SHP77 (cell line): ENCODE measurements around the gene THUMPD3.

Source experiments
- DNase-seq, 2 experiments: peaks; one replicate each; lab custom pipeline; 2025; lab: John Stamatoyannopoulos, UW

THUMPD3 gene, protein sequence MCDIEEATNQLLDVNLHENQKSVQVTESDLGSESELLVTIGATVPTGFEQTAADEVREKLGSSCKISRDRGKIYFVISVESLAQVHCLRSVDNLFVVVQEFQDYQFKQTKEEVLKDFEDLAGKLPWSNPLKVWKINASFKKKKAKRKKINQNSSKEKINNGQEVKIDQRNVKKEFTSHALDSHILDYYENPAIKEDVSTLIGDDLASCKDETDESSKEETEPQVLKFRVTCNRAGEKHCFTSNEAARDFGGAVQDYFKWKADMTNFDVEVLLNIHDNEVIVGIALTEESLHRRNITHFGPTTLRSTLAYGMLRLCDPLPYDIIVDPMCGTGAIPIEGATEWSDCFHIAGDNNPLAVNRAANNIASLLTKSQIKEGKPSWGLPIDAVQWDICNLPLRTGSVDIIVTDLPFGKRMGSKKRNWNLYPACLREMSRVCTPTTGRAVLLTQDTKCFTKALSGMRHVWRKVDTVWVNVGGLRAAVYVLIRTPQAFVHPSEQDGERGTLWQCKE

DNA sequence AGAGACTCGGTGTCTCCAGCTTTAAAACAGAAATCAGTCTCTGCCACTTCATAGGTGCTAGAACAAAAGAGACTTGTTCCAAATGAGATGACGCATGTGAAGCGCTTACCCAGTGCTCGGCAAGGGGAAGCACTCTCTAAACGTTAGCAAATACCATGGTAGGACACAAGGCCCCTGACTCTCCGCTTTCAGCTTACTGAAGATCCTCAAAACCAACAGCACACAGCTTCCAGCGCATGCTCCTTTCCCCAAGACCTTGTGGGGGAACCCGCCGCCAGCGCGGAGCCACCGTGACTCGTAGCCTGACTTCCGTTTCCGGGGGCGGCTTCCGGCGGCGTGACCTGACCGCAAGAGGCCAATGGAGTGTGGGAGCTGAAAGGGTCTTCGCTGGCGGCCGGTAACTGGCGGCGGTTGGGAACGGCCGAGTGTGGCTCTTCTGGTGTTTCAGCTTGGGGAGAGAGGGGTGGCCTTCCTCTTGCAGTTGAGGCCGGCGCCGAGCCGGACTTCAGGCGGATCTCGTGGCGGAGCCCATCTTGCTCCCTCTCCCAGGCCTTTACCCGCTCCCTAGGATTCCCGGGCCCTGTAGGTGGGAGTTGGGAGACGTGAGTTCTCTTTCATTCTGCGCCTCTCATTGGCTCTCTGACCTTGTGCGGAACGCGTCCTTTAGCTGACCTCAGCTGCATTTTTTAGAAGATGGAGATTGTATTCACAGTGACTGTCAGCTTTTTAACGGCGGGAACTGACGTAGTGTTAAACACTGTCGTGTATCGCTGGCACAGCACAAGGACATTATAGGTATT, at the start of gene THUMPD3:
Gene THUMPD3 (plus strand): TSS at position 324 of the 800 bp plus-strand sequence. CDS start 2,015 bp downstream, outside the sequence.
- peak; percentile 84 to 90 for DNase-seq

DNA sequence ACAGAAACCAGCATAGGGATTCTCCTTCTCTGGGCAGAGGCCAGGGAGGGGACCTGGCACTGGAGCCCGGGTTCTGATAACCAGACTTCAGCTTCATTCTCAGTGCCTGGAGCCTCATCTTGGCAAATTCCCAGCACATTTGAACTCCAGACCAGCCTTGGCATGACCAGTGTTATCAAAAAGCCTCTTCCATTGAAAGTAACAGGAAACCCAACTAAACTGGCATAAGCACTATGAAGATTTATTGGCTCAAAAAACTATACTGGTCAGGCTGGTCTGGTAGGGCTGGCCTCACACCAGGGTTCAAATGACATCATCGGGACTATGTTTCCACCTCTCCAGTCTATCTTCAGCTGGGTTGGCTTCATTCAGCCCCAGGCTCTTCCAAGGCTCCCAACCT, 48.1 kb upstream of the THUMPD3 start:
- no peak for DNase-seq

DNA sequence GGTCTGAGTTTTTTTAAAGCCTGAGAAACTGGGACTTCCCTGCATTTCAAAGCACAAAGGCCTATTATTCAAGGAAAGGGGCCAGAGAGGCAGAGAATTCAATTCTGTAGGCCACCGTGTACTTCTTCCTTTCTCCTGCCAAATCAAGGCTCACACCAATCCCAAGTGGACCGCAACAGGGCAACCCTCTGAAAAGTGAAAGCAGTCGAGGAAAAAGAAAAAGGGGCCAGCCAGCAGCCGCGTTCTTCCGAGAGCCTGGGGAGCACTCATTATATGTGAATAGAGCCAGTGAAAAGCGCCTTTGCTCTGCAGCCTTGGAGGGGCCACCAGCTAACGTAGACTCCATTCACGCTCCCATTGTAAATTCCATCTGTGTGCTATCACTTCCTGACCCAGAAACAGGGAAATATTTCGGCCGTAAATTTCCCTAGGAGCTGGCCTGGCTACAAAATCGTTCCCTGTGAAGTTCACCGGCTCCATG, 45.9 kb upstream of the THUMPD3 start:
- no peak for DNase-seq

DNA sequence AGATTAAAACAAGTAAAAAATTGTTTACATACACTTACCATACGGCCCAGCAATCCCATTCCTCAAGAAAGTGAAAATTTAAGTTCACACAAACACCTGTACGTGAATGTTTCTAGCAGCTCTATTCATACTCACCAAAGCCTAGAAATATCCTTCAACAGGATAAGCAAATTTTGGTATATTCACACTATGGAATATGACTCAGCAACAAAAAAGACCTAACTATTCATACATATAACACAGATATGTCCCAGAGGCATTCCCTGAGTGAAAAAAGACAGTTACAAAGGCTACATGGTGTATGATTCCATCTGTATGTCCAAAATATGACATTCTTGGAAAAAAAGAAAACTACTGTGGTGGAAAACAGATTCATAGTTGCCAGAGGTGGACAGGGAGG, 40.1 kb upstream of the THUMPD3 start:
- DNase-seq: no peak

DNA sequence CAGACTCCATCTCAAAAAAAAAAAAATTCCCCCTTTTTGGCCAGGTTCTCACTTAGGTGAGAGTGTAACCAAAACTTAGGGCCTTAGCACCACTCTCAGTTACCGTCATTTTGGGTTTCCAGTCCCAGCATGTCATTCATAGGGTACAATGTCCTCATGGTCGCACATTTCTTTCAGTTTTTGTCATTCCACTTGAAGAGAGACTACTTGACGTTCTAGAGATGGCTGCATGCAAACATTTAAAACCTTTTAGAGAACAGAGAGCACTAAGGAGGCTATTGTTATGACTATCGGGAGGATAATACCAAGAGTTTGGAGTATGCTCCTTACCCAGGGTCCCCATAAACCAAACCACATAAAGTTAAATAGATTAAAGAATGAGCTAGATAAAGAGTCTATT, 37.9 kb upstream of the THUMPD3 start:
- no peak for DNase-seq

DNA sequence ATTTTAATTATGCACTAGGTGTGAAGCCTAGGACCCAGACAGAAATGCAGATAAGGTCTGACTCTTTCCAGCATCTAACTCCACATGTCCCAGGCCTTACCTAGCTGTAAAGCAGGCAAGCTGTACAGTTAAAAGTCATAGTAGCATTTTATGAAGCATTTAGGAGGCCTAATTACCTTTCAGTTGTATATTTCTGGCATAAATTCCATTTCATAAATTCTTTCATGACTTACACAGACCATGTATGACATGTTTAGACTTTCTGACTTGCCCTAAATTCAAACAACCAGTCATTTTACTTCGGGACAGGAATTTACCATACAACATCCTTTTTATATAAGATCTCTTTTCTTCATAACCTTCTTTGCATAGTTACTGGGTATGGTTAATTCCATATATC, 35.3 kb upstream of the THUMPD3 start:
- DNase-seq: no peak

DNA sequence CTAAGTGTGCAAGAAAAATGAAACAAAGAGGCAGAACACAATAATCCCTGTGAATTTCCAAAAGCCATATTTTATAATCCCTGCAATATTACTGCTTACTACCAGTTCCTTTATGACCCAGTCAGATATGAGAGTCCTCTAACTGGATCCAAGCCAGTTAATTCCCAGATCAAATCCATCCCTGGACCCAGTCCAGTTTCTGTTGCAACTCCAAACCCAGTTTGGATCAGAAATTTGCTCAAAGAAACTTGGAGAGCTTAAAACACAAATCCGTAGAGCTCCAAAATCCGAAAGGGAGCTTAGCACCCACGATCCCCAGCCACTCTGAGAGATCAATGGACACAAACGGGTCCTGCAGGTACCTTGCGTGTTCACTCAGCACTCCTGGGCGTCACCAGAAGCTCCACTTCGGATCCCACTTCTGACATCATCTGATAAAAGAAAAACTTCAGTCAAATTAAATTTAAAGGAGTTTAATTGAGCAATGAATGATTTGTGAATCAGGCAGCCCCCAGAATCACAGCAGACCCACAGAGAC, 32.6 kb upstream of the THUMPD3 start:
- DNase-seq: no peak

DNA sequence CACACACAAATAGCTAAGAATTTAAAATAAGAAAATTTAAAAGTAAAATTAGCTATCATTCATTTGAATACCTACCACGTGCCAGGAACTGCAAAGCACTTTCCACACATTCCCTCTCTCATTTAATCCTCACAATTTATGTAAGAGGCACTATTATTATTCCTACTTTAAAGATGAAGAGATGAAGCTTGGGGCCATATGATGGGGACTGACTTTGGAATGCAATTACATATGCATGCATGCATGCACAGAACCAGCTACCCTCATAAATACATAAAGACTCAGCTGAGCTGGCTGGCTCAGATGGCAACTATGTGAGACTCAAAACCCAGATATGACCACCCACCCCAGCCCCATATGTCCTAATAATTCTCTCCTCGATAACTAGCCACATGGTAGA, 31.7 kb upstream of the THUMPD3 start:
- no peak for DNase-seq

DNA sequence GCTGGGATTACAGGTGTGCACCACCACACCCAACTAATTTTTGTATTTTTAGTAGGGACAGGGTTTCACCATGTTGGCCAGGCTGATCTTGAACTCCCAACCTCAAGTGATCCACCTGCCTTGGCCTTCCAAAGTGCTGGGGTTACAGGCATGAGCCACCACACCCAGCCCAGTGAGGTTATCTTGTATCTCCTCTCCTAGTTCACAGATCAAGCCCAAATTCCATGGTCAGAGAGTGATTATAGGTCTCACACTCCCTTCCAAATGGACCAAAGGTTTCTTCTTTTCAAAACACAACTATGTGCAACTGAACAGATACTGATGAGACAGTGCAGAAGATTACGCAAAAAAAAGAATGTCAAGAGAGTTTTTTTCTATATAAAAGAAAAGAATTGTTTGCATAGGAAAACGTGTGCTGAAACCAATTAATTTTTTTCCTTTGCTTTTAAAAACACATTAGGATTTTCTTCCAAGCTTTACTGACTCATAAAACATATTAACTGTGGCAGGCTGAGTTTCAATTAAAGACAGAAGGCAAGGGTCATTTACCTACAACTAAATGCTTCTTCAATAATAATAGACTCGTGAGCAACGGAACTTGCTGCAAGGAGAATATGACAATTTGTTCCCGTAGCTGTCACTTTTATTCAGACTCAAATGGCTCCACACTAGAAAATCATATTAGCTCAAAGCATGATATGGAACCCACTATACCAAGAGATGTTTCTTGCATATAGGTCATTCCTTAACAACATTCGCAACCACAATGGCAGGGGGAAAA, 30.4 kb upstream of the THUMPD3 start:
- DNase-seq: no peak

DNA sequence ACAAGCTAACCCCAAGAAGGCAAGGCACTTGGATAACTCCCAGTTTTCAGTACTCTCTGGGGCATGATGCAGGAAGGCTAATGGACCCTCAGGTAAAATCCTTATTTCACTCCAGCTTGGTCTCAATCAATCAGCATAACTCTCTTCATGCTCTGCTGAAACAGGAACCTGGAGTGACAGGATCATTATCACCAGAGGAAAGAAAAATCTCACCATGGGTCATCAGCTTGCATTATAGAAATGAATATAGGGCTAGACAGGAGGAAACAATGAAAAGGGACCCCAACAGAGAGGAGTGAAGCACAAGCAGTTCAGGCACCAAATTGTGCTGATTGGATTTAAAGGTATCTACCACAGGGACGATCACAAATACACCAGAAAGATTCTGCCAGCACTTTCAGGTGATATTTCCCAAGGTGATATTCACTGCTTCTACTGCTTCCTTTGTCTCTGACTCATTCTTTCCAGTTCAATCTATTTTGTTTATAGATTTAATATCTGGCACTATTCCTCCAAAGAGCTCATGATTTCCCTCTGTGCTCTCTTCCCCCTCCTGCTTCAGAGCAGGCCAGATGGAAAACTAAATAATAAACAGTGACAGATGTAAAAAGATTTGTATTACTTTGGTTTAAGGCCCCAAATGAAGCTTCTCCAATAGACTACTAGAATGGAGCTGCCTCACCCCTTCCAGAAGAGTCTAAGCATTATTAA, 22.9 kb upstream of the THUMPD3 start:
- DNase-seq: no peak

DNA sequence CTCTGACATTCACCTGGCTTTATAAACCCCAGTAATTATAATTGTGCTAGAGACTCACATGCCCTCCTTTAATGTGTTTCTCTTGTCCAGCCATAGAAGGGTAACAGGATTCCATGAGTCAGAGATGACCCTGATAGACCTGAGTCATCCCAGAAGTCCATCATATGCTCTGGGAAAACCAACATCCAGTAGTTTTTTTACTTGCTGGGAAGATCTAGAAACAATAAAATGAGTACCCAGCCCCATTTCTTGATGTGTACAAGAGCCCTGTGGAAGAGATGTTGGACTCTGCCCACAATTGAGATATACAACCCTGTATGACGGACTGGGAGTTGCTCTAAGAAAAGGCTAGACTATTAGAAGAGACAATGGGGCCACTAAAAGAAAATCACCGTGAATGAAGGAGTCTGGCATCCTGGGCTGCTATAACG, 22.4 kb upstream of the THUMPD3 start:
- DNase-seq: no peak

DNA sequence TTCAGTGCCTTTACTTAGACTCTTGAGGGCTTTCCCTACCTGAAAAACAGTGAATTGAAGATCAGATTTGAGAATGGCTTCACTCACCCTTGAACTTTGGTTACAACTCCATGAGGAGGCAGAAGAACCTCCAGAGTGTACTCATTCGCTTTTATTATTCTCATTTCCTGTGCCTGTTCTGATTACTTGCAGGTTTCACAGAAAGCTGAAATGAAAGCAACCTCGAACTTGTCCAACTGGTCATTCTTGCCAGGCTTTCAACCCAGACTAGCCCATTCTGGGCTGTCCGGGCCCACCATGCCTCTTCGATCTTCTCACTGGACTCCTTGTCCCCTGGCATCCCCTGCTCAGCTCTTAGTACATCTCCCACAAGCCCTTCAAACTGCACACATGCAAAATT, 20.2 kb upstream of the THUMPD3 start:
- no peak for DNase-seq

DNA sequence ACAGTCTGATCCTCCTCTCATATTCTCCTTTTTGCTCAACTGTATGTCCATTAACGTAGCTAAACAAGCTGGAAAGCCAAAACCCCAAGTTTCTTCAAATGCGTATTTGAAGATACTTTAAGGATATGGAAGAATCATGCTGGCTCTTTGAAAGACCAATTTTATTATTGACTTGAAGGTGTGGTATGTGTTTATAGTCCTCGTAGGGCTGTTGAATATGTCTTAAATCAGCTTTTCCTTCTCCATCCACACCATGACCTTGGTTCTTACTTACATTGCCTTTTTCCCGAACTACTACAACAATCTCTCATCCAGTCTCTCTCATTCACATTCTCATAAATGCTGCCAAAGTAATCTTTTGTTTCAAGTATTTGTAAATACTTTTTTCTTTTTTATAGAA, 19.7 kb upstream of the THUMPD3 start:
- no peak for DNase-seq

DNA sequence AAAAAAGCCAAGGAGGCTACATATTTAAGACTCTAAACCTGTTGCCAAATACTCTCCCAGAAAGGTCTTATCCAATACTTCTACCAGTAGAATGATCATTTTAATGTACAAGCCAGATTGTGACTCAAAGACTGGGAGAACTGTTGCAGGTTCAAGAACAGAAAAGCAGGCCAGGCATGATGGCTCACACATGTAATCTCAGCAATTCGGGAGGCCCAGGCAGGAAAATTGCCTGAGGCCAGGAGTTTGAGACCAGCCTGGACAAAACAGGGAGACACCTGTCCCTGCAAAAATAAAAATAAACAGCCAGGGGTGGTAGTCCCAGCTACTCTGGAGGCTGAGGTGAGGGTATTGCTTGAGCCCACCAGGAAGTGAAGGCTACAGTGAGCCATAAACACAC, 17.8 kb upstream of the THUMPD3 start:
- no peak for DNase-seq

DNA sequence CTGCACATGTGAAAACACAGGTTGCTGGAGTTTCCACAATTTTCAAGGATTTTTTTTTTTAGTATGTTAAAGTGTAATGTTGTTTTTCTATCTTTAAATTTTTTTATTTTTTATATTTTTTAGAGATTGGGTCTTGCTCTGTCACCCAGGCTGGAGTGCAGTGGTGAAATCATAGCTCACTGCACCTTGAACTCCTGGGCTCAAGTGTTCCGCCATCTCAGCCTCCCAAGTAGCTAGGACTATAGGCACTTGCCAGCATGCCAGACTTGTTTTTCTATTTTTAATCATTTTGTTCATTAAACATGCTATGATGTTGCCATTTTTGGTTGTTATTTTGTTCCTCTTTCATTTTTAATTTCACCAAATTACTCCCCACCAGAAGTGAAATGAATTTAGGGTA, 16.7 kb upstream of the THUMPD3 start:
- DNase-seq: no peak

DNA sequence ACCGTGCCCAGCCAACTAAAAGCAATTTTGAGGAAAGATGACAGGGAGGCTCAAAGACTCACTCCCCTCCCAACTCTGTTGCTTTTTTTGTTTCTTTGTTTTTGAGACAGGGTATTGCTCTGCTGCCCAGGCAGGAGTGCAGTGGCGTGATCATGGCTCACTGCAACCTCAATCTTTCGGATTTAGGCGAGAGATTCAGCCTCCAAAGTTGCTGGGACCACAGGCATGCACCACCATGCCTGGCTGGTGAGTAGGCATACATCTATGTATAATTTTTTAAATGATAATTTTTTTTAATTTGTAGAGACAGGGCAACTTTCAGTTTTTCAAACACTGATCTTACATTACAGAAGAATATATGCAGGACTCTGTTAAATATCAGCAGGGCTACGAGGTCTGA, 15.8 kb upstream of the THUMPD3 start:
- no peak for DNase-seq

DNA sequence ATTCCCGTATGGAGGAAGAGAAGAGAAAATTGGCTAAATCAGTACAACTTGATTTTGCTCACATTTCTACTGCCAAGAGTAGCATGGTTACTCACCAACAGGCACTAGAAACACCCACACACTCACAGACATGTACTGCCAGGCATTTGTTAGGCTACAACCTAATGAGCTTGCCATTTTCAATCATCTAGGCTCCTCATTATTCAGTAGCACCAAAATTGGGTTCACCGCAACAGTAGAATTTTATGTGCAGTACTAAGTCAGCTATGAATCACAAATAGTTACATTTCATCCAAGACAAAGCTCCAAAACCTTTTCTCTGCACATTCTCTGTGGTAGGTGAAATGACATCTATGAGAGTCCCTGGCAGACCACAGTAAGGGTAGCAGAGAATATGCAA, 15.0 kb upstream of the THUMPD3 start:
- no peak for DNase-seq

DNA sequence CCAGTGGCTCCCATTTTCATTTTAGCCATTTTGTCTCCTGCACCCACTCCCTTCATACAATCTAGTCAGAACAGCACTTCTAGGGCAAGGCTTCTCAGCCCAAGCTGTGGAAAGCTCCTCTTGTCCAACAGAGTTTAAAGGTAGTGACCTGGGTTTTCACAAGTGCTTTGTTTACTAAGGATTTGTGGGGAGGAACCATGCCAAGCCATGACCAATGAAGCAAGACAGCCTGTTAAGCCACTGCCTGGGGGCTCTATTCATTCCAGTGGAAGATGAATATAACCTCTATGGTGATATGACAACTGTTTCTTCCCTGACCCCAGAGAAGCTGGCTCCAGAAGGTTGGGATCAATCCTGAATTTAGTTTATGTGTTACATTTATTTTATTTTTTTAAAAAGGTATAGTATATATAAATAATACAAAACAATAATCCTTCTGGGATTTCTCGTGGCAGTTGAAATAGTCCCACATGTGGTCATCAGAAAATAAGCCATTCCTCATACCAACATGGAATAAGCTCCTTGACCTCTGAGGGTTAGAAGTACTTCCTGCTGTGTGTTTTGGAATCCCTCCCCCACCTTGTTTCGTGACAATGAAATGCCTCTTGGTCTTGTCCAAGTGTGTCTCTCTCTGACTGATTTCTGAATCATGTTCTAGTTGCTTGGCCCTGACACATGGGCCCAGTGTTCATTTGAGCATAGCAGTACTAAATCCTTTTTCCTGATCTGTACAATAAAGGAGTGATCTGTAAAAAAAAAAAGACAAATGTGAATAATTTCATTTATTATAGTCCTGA, 13.3 kb upstream of the THUMPD3 start:
- DNase-seq: no peak

DNA sequence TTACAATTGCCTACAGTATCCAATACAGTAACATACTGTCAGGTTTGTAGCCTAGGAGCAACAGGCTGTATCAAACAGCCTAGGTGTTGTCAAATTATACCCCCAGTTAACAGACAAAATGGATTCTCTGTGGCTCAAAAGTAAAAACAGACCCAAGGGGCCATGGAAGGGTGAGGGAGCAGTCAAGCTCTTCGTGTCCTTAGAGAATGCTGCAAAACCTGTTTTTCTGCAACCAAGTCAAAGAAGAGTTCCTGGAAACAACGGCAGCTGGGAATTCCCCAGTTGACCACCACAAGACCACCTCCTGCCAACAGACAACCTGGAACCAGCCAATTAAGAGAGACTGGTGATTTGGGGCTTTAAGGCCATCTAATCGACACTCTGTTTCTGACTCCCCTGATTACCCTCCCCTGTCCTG, 11.1 kb upstream of the THUMPD3 start:
- no peak for DNase-seq
